ENCODE measurements around the gene AHCYL2.
"Not testable (repeated sequence)": the region's sequence is repeated elsewhere in the genome, so short reads cannot be mapped to it uniquely, and the experiment has no call there.

The AHCYL2 gene

GRCh38 chr7:129205987-129206785, 18.6 kb upstream of the AHCYL2 start:
- intact Hi-C loops (cut with DNase I), result loop anchor here (5.0 kb wide), 1 partner anchor 34 kb away; no protein-coding TSS in a partner anchor

GRCh38 chr7:129208667-129209066, 16.2 kb upstream of the AHCYL2 start:
- peak in 1 of 10 donors; percentile 71 for DNase-seq
- intact Hi-C loops (cut with DNase I), result loop anchor here (5.0 kb wide), 1 partner anchor 36 kb away; no protein-coding TSS in a partner anchor

More at GRCh38 chr7:129205987-129206785, 18.6 kb upstream of the AHCYL2 start:
- DNase-seq, result peak in 1 of 10 donors; percentile 67

- DNase-seq, result peak in 1 of 10 donors; percentile 64
- intact Hi-C loops (cut with DNase I), result loop anchor here (5.0 kb wide), 1 partner anchor 37 kb away; no protein-coding TSS in a partner anchor
Observed at GRCh38 chr7:129209067-129209926, 15.5 kb upstream of the AHCYL2 start.

GRCh38 chr7:129210256-129210988, 14.4 kb upstream of the AHCYL2 start:
- intact Hi-C loops (cut with DNase I), result no loop called here
- DNase-seq, result peak; percentile 49 to 96 (median 78)

- DNase-seq, result peak in 1 of 10 donors; percentile 81
- intact Hi-C loops (cut with DNase I), result no loop called here
Observed at GRCh38 chr7:129210989-129211312, 13.9 kb upstream of the AHCYL2 start.

GRCh38 chr7:129212126-129212525, 12.7 kb upstream of the AHCYL2 start:
- peak in 1 of 10 donors; percentile 69 for DNase-seq
- intact Hi-C loops (cut with DNase I), result no loop called here

GRCh38 chr7:129212596-129212995, 12.2 kb upstream of the AHCYL2 start:
- DNase-seq, result peak in 1 of 10 donors; percentile 75
- intact Hi-C loops (cut with DNase I), result no loop called here

GRCh38 chr7:129213828-129214227, 11.0 kb upstream of the AHCYL2 start:
- intact Hi-C loops (cut with DNase I), result no loop called here
- DNase-seq, result peak in 2 of 10 donors; percentile 30 to 71

- peak in 1 of 10 donors; percentile 58 for DNase-seq
- intact Hi-C loops (cut with DNase I), result loop anchor here (5.0 kb wide), 1 partner anchor 152 kb away; no protein-coding TSS in a partner anchor
Observed at GRCh38 chr7:129215691-129216090, 9.1 kb upstream of the AHCYL2 start.

- intact Hi-C loops (cut with DNase I), result loop anchor here (5.0 kb wide), 1 partner anchor 151 kb away; no protein-coding TSS in a partner anchor
- DNase-seq, result peak in 1 of 10 donors; percentile 67
Observed at GRCh38 chr7:129216101-129216715, 8.6 kb upstream of the AHCYL2 start.

GRCh38 chr7:129216821-129217416, 7.9 kb upstream of the AHCYL2 start:
- DNase-seq, result not testable (repeated sequence)
- intact Hi-C loops (cut with DNase I), result loop anchor here (5.0 kb wide), 1 partner anchor 150 kb away; no protein-coding TSS in a partner anchor

- DNase-seq, result peak; percentile 66 to 97 (median 87)
- intact Hi-C loops (cut with DNase I), result loop anchor here (1.0 to 5.0 kb wide), 5 partner anchors 53 to 426 kb away; no protein-coding TSS in a partner anchor
Observed at GRCh38 chr7:129218514-129219062, 6.2 kb upstream of the AHCYL2 start.

- DNase-seq, result peak in 1 of 10 donors; percentile 69
- intact Hi-C loops (cut with DNase I), result loop anchor here (2.0 to 5.0 kb wide), 4 partner anchors 80 to 426 kb away; no protein-coding TSS in a partner anchor
Observed at GRCh38 chr7:129219166-129219565, 5.7 kb upstream of the AHCYL2 start.

- no peak for DNase-seq
- intact Hi-C loops (cut with DNase I), result loop anchor here (10.0 kb wide), 1 partner anchor 393 kb away; the partner anchor contains the start of gene NRF1
Observed at GRCh38 chr7:129222064-129222463, 2.8 kb upstream of the AHCYL2 start.

GRCh38 chr7:129225206-129225930, 538 bp downstream of the AHCYL2 start:
- intact Hi-C loops (cut with DNase I), result loop anchor here (10.0 kb wide), 1 partner anchor 389 kb away; the partner anchor contains the start of gene NRF1
- DNase-seq, result peak in 9 of 10 donors; percentile 32 to 93 (median 48)

- no peak for DNase-seq
- intact Hi-C loops (cut with DNase I), result loop anchor here (10.0 kb wide), 1 partner anchor 389 kb away; the partner anchor contains the start of gene NRF1
Observed at GRCh38 chr7:129225931-129226572, 1.2 kb downstream of the AHCYL2 start.

Measured in posterior cingulate gyrus (tissue), 11 donors.